Cardiac muscle cell (in vitro differentiated cells and primary cell): ENCODE results near the gene SNX4. TPM values are rescaled to one million over a fixed set of nuclear protein-coding genes. Genes with fewer than 3 reads are reported as not detected.
"Not testable (repeated sequence)": the region's sequence is repeated elsewhere in the genome, so short reads cannot be mapped to it uniquely, and the experiment has no call there.

Experiments
- DNase-seq, 2 donors: peaks; one replicate each; pipeline versions ENCODE4 v3.0.0 to v3.0.0-alpha.2; 2010 to 2017; ENCODE audit warnings: low read depth in 1 of 2, low spot score in 1 of 2
- H3K27ac ChIP-seq: fragments of 200-600 bp; sonication (generic); 2 replicates; pipeline ENCODE4 v1.5.1; 2016
- H3K27me3 ChIP-seq: fragments of 200-600 bp; sonication (generic); 2 replicates; pipeline ENCODE4 v1.6.0; 2016; ENCODE audit warnings: control low read depth
- H3K36me3 ChIP-seq: fragments of 200-600 bp; sonication (generic); 2 replicates; pipeline ENCODE4 v1.5.1; 2016; ENCODE audit warnings: control low read depth
- H3K4me1 ChIP-seq: fragments of 200-600 bp; sonication (generic); 2 replicates; pipeline ENCODE4 v1.8.1; 2017; ENCODE audit warnings: low read depth, mild to moderate bottlenecking, mixed run types
- H3K4me3 ChIP-seq: fragments of 200-600 bp; sonication (generic); 2 replicates; pipeline ENCODE4 v1.5.1; 2016; ENCODE audit warnings: mild to moderate bottlenecking
- H3K9me3 ChIP-seq: fragments of 200-600 bp; sonication (generic); 2 replicates; pipeline ENCODE4 v1.5.1; 2017; ENCODE audit warnings: low read depth, mild to moderate bottlenecking, control low read depth
- polyA plus RNA-seq: library from polyadenylated mRNA; unstranded; fragments of >200 nt; fragmentation: Nextera tagmentation; extraction: Ambion mirVana; gene quantifications from 2 replicates; pipeline ENCODE4 v1.2.1, GENCODE V29; 2016
- total RNA-seq: library from RNA; depleted of rRNA; stranded (reverse); fragments of >200 nt; gene quantifications from 2 replicates; pipeline ENCODE4 v1.2.3, GENCODE V29; 2016
- TF ChIP-seq, protein P1 (sequence below): IDR thresholded peaks from 2 replicates; pipeline ENCODE4 v1.5.1; 2012; ENCODE audit warnings: low read depth, mild to moderate bottlenecking, low read length

Gene SNX4
- total RNA-seq (63.8 and 72.1 TPM in 2 replicates), polyA plus RNA-seq (41.4 and 43.5 TPM in 2 replicates)

DNA sequence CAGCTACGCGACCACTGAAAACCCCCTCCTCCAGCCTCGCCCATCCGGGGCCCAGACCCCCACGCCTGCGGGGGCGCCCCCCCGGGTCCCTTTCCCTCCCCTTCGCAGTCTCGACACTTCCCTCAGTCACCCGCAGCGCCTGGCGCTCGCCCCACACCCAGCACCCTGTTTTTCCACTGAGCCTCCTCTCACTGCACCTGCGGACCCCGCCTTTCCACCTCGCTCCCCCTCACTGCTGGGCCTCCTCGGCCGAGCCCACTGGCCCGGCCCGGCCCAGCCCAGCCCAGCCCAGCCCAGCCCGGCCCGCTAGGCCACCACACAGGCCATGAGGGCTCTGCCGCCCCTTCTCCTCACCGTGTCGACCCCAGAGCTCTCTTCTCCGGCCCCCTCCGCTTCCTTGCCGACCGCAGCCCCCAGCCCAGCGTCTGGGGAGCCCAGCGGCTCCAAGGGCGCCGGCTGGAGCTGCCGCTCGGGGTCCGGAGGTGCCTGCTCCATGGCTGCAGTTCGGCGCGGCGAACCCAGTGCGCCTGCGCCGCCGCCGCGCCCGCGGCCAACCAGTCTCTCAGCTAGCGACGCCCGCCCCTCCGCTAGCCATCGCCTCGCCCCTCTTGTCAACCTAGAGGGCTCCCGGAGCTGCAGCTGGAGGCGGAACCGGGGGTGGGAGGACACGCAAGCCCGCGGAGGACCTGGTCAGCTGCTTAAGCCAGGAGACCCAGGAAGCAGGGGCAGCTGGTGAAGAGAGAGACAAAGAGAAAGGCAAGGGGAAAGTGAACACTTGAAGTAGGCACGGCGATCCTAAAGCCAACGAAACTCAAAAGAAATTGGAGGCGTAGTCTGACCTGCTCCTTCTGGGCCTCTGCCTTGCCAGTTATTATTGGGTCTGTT, at the start of gene SNX4:
TSS of gene SNX4 (minus strand) at position 525 of the 885 bp plus-strand sequence. CDS start at position 495, 30 bp downstream.
- Histone ChIP-seq H3K9me3 (no peaks in the 10 kb centered on the region), H3K36me3 (peaks cover 6% of the 10 kb centered on the region), H3K4me3 (peak within 1 kb of the TSS; percentile 99), H3K27ac (peak within 1 kb of the TSS; percentile 96), H3K4me1 (no peaks in the 10 kb centered on the region), H3K27me3 (no peaks in the 10 kb centered on the region)
- peak; percentile 97 for DNase-seq
- TF ChIP-seq, protein P1, sequence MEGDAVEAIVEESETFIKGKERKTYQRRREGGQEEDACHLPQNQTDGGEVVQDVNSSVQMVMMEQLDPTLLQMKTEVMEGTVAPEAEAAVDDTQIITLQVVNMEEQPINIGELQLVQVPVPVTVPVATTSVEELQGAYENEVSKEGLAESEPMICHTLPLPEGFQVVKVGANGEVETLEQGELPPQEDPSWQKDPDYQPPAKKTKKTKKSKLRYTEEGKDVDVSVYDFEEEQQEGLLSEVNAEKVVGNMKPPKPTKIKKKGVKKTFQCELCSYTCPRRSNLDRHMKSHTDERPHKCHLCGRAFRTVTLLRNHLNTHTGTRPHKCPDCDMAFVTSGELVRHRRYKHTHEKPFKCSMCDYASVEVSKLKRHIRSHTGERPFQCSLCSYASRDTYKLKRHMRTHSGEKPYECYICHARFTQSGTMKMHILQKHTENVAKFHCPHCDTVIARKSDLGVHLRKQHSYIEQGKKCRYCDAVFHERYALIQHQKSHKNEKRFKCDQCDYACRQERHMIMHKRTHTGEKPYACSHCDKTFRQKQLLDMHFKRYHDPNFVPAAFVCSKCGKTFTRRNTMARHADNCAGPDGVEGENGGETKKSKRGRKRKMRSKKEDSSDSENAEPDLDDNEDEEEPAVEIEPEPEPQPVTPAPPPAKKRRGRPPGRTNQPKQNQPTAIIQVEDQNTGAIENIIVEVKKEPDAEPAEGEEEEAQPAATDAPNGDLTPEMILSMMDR: no peak

DNA sequence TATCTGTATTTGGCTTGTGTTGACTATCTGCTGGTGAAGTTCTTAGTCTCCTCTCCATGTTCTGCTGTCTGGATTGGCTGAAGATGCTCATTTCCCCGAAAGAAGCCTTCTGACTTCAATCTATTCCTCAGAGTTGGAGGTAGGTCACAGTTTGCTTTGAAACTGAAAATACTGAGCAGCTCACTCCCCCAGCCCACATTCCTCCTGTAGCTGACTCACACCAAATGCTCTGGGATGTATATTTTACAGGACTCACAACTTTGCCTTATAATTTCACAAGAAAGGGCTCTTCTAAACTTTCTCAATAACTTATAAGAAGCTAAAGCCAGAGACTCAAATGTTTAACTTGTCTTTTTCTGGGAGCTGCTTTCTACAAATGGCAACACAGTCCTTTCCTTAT, 36.3 kb upstream of the SNX4 start:
- Histone ChIP-seq H3K27me3 (no peaks in the 10 kb centered on the region), H3K4me3 (no peak overlapping the region), H3K36me3 (peaks cover 11% of the 10 kb centered on the region), H3K27ac (no peak overlapping the region), H3K9me3 (no peaks in the 10 kb centered on the region), H3K4me1 (no peaks in the 10 kb centered on the region)
- TF ChIP-seq, protein P1: no peak
- peak in 1 of 2 donors; percentile 58 for DNase-seq

DNA sequence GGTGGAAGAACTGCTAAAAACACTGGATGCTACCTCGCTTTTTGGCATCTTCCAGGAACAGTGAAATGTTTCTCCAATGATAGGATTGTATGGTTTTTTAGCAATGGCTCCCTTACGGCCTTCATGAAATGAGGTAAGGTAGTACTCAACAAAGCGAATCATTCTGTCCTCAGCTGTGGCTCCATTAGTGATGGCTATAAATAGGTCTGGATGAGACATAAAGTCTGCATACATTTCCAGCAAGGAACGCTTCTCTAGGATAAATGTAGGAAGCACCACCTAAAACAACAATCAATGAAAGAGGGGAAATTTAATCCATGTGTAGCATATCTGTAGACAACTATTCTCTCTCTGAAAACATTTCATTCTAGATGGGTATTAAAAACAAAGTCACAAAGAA, 32.4 kb upstream of the SNX4 start:
- TF ChIP-seq, protein P1: no peak
- H3K4me1 ChIP-seq: no peaks in the 10 kb centered on the region
- H3K36me3 ChIP-seq: peaks cover 6% of the 10 kb centered on the region
- no peak overlapping the region for H3K27ac ChIP-seq
- no peak for DNase-seq
- no peaks in the 10 kb centered on the region for H3K9me3 ChIP-seq
- no peak overlapping the region for H3K4me3 ChIP-seq
- no peaks in the 10 kb centered on the region for H3K27me3 ChIP-seq

DNA sequence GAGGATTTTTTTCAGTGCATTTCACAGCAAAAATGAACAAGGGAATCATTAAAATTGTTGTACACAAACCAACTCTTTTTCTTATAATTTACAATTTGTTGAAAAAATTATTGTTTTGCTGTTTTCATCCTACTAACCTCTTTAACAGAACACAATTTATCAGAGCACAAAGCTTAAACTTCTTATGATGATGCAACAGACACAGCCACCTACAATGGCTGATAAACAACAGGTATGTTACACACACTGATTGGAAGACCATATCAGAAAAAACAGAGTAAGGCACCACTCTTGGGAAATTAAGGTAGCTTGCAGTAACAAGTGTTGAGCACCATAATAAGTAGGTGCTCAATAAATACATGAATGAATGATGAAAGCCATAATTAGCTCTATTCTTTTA, 8.9 kb upstream of the SNX4 start:
- Histone ChIP-seq H3K9me3 (no peaks in the 10 kb centered on the region), H3K27ac (no peak overlapping the region), H3K4me1 (no peaks in the 10 kb centered on the region), H3K4me3 (no peak overlapping the region), H3K36me3 (peaks cover 21% of the 10 kb centered on the region), H3K27me3 (no peaks in the 10 kb centered on the region)
- TF ChIP-seq, protein P1: no peak
- no peak for DNase-seq

DNA sequence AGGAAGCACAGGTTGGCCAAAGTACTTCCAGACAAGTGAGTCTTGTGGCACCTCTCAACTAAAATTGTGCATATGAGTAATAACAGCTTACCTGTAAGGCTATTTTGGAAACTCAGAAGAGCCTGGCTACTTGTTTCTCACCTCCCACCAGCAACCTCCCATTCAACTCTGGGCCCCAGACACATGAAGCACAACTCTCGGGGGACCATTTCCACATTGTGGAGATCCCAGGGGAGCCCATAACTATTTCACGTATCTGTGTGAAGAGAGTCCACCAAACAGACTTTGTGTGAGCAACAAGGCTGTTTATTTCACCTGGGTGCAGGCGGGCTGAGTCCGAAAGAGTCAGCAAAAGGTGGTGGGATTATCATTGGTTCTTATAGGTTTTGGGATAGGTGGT, 5.2 kb upstream of the SNX4 start:
- Histone ChIP-seq H3K9me3 (no peaks in the 10 kb centered on the region), H3K4me1 (no peaks in the 10 kb centered on the region), H3K27ac (no peak overlapping the region), H3K36me3 (peaks cover 6% of the 10 kb centered on the region), H3K4me3 (no peak overlapping the region), H3K27me3 (no peaks in the 10 kb centered on the region)
- DNase-seq: no peak
- TF ChIP-seq, protein P1: no peak

DNA sequence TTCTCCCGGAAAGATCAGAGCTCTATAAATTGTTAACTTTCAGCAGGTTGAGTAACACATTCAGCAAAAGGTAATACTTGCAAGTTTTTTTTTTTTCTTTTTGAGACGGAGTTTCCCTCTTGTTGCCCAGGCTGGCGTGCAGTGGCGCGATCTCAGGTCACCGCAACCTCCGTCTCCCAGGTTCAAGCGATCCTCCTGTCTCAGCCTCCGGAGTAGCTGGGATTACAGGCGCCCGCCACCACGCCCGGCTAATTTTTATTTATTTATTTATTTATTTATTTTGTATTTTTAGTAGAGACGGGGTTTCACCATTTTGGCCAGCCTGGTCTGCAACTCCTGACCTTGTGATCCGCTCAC, 539 bp upstream of the SNX4 start:
- H3K27me3 ChIP-seq, H3K4me1 ChIP-seq, DNase-seq, H3K9me3 ChIP-seq, H3K36me3 ChIP-seq: not testable (repeated sequence)
- Histone ChIP-seq H3K27ac (peak overlapping the region; percentile 96), H3K4me3 (peak overlapping the region; percentile 99)
